ENCODE measurements around the gene KLRF2.

DNA sequence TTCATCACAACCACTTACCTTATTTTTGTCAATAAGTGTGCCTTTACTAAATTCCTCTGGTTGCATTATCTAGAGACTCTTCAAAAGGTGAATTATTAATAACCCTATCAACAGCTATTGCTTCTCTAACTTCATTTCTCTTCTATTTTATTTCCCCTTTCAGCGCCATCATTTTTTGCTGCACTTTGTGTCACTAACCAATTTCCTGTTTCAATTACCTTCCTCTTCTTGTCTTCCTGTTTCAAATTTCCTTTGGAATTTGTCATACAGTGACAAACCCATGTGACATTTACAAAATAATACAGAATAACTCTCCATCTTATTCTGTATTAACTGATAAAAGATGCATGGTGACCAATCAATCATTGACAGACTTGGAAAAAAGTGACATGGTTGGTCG is 63.1 kb downstream of the KLRF2 start:
- TF ChIP-seq TAF1 (IDR thresholded peaks at IDR 0.05; ENCODE audit: low read depth, low read length) (no peak), SPI1 (IDR thresholded peaks at IDR 0.05; ENCODE audit: low read depth, low read length) (no peak), POLR2AphosphoS5 (IDR thresholded peaks at IDR 0.05; ENCODE audit: low read depth, low read length) (no peak), POLR2A (IDR thresholded peaks at IDR 0.05; ENCODE audit: low read depth, low read length) (no peak), PAX5 (IDR thresholded peaks at IDR 0.05; ENCODE audit: insufficient read depth, low read length, severe bottlenecking) (no peak), POU2F2 (IDR thresholded peaks at IDR 0.05; ENCODE audit: low read depth, low read length) (no peak)

All from GM12891 (cell line).